GM18873 (cell line): ENCODE results near the gene DNALI1.

Experiments used
- ATAC-seq: cut with Tn5 transposase; IDR thresholded peaks from one replicate; pipeline ENCODE4 v1.9.1; 2021; ENCODE audit warnings: mild to moderate bottlenecking, moderate library complexity, moderate number of reproducible peaks; ENCODE audit not compliant: unreplicated experiment, low FRiP score

Gene DNALI1

GRCh38 chr1:37599940-37600339 lies 43.2 kb downstream of the DNALI1 start:
- no peak for ATAC-seq

- ATAC-seq = no peak
Observed at GRCh38 chr1:37601441-37601840, 44.7 kb downstream of the DNALI1 start.

GRCh38 chr1:37602750-37603694 lies 46.3 kb downstream of the DNALI1 start:
- ATAC-seq = no peak

GRCh38 chr1:37605061-37605650 lies 48.4 kb downstream of the DNALI1 start:
- ATAC-seq = no peak

- no peak for ATAC-seq
Observed at GRCh38 chr1:37605806-37606474, 49.2 kb downstream of the DNALI1 start.

- no peak for ATAC-seq
Observed at GRCh38 chr1:37606481-37607263, 49.9 kb downstream of the DNALI1 start.

- no peak for ATAC-seq
Observed at GRCh38 chr1:37609002-37609401, 52.3 kb downstream of the DNALI1 start.

GRCh38 chr1:37609994-37610393 lies 53.3 kb downstream of the DNALI1 start:
- ATAC-seq = no peak

- no peak for ATAC-seq
Observed at GRCh38 chr1:37612186-37612585, 55.4 kb downstream of the DNALI1 start.

- no peak for ATAC-seq
Observed at GRCh38 chr1:37614105-37614504, 57.4 kb downstream of the DNALI1 start.

- no peak for ATAC-seq
Observed at GRCh38 chr1:37616330-37616729, 59.6 kb downstream of the DNALI1 start.
